ENCODE measurements around the gene SPINK6. TPM values are rescaled to one million over a fixed set of nuclear protein-coding genes. Genes with fewer than 3 reads are reported as not detected.

Gene SPINK6
- total and polyA plus RNA-seq, 2 donors (not counting 1 experiment from before 2014, with no cell fraction given): not detected

DNA sequence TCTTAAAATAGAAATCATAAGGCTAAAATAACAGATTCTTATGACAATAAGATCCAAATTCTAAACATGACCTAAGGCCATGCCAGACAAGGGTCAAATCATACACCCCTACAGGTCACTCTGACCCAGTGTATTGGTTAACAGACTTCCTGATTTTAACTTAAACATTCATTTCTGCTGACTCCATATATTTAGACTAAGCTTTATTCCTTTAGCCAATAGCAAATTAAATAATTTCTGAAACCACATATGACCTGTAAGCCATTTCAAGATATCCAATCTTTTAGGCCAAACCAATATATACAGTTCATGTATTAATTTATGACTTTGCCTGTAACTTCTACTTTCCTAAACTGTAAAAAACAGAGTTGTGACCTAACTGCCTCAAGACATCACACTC is 58.4 kb downstream of the SPINK6 start:
- intact Hi-C loops (cut with micrococcal nuclease): no loop called here
- no peaks in the 10 kb centered on the region for H3K27me3 ChIP-seq (replicated peaks in 1 of 4; ENCODE audit: control extremely low read depth in 1 of 4, control insufficient read depth in 3 of 4, insufficient read depth in 4 of 4, low read length in 3 of 4)
- H3K27ac ChIP-seq (ENCODE audit: low read length in 2 of 2): no peak overlapping the region
- H3K79me2 ChIP-seq (ENCODE audit: control insufficient read depth, insufficient read depth, low read length): no peaks in the 10 kb centered on the region
- no peak overlapping the region for H3K9ac ChIP-seq (ENCODE audit: low read length)
- CTCF ChIA-PET: no interaction called here
- Mint-ChIP-seq H3K27ac (no peak overlapping the region), H3K4me3 (no peak overlapping the region), H3K27me3 (no peaks in the 10 kb centered on the region), H3K4me1 (no peaks in the 10 kb centered on the region), H3K9me3 (ENCODE audit: insufficient read depth) (peaks cover 22% of the 10 kb centered on the region)
- H3K4me3 ChIP-seq (ENCODE audit: control extremely low read depth in 1 of 5, extremely low read depth in 1 of 5, insufficient read depth in 1 of 5, low read depth in 2 of 5, low read length in 4 of 5): no peak overlapping the region
- no peak for DNase-seq
- no peaks in the 10 kb centered on the region for H4K20me1 ChIP-seq (ENCODE audit: control insufficient read depth, insufficient read depth, low read length, poor library complexity, severe bottlenecking)
- POLR2A ChIA-PET: no interaction called here
- H3K9me3 ChIP-seq (ENCODE audit: control extremely low read depth in 1 of 3, control insufficient read depth in 2 of 3, insufficient read depth in 1 of 3, low read length in 2 of 3): peaks cover 0 to 12% (median 9%) of the 10 kb centered on the region in 3 donors
- no peaks in the 10 kb centered on the region for H3K4me1 ChIP-seq (ENCODE audit: control insufficient read depth in 2 of 2, insufficient read depth in 2 of 2, low read length in 2 of 2)
- ATAC-seq (ENCODE audit: low read depth): no peak
- TF ChIP-seq, protein P1, sequence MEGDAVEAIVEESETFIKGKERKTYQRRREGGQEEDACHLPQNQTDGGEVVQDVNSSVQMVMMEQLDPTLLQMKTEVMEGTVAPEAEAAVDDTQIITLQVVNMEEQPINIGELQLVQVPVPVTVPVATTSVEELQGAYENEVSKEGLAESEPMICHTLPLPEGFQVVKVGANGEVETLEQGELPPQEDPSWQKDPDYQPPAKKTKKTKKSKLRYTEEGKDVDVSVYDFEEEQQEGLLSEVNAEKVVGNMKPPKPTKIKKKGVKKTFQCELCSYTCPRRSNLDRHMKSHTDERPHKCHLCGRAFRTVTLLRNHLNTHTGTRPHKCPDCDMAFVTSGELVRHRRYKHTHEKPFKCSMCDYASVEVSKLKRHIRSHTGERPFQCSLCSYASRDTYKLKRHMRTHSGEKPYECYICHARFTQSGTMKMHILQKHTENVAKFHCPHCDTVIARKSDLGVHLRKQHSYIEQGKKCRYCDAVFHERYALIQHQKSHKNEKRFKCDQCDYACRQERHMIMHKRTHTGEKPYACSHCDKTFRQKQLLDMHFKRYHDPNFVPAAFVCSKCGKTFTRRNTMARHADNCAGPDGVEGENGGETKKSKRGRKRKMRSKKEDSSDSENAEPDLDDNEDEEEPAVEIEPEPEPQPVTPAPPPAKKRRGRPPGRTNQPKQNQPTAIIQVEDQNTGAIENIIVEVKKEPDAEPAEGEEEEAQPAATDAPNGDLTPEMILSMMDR (IDR thresholded peaks at IDR 0.05): no peak
- no peak for TF ChIP-seq EZH2 (IDR thresholded peaks at IDR 0.05; ENCODE audit: borderline replicate concordance, insufficient read depth, low read depth, low read length, poor library complexity, severe bottlenecking)
- no peaks in the 10 kb centered on the region for H3K36me3 ChIP-seq (replicated peaks in 1 of 2; ENCODE audit: control extremely low read depth in 1 of 2, control insufficient read depth in 1 of 2, extremely low read depth in 1 of 2, insufficient read depth in 2 of 2, low read length in 1 of 2)
- H2AFZ ChIP-seq (ENCODE audit: insufficient read depth, low read depth, low read length, poor library complexity, severe bottlenecking): no peak overlapping the region
- no peak overlapping the region for H3K4me2 ChIP-seq (replicated peaks; ENCODE audit: low read depth, low read length, poor library complexity, severe bottlenecking)

Small RNA genes lying within 50 kb of the gene (small RNA-seq; reads per million reads assigned to genes)
- not detected for gene HMGN1P16 (ENCODE audit: insufficient read length, low read depth, low replicate concordance)

Other genes with a start within 250 kb of the SPINK6 start
- gene SPINK5, start 139.1 kb upstream of the SPINK6 start, total RNA-seq: not detected in 2 replicates
- gene SPINK5, start 139.1 kb upstream of the SPINK6 start, polyA plus RNA-seq: not detected in 2 replicates
- gene SPINK14, start 34.5 kb upstream of the SPINK6 start, total RNA-seq: not detected in 2 replicates
- gene SPINK14, start 34.5 kb upstream of the SPINK6 start, polyA plus RNA-seq: not detected in 2 replicates
- gene MARCOL, start 35.5 kb downstream of the SPINK6 start, total RNA-seq: not detected in 2 replicates
- not detected in 2 replicates for gene MARCOL, start 35.5 kb downstream of the SPINK6 start, polyA plus RNA-seq
- gene SPINK13, start 65.8 kb downstream of the SPINK6 start, total RNA-seq: not detected in 2 replicates
- not detected in 2 replicates for gene SPINK13, start 65.8 kb downstream of the SPINK6 start, polyA plus RNA-seq
- not detected in 2 replicates for gene SPINK7, start 109.4 kb downstream of the SPINK6 start, total RNA-seq
- gene SPINK7, start 109.4 kb downstream of the SPINK6 start, polyA plus RNA-seq: not detected in 2 replicates
- gene SPINK9, start 132.5 kb downstream of the SPINK6 start, total RNA-seq: not detected in 2 replicates
- gene SPINK9, start 132.5 kb downstream of the SPINK6 start, polyA plus RNA-seq: not detected in 2 replicates
- gene FBXO38, start 180.9 kb downstream of the SPINK6 start, total RNA-seq: 97.0 and 124 TPM in 2 replicates
- gene FBXO38, start 180.9 kb downstream of the SPINK6 start, polyA plus RNA-seq: 14.4 and 22.5 TPM in 2 replicates